ENCODE measurements around the gene TNN.
A peak's percentile ranks its signal among the peaks of the same experiment; 100 is the strongest.

TNN gene

DNA sequence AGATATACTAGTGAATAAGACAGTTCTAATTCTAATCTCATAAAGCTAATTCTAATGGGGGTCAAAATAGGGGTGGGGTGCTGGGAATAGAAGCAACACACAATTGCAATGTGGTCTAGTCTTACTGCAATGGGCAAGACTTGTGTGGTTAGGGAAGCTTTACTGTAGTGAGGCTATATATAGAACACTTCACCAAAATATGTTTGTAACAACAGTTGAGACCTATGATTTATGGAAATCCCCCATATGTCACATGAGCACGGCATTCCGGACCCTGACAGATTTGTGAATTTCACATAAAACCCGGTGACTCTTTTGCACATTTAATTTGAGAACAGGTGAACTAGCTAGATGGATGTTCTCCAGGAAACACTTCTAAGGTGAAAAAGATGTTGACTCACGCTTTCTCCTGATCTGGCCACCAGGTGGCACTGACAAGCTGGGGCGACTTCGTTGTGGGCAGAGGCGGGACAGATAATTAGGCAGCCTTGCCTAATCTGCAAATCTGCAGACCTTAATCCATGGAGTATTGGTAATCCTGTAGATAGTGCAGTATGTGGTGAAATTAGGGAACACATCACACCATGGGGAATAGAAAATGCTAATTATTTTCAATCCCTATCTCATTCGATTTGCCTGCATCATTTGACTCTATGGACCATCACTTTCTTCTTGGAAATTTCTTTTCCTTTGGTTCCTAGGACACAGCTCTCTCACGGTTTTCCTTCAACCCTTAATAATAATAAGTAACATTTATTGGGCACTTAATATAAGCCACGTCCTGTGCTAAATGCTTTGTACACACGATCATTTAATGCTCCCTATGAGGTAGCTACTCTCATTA, 87.2 kb downstream of the TNN start:
- Histone ChIP-seq H2BK120ac (ENCODE audit: low read depth, low read length) (no peak overlapping the region), H3K4me2 (ENCODE audit: low read length, poor library complexity, severe bottlenecking) (no peak overlapping the region), H3K79me1 (replicated peaks; ENCODE audit: low read length, poor library complexity, severe bottlenecking) (no peaks in the 10 kb centered on the region), H3K14ac (ENCODE audit: low read length in 2 of 2) (no peak overlapping the region), H2AFZ (ENCODE audit: low read depth, low read length) (no peak overlapping the region), H2AK5ac (ENCODE audit: low read length, severe bottlenecking) (no peak overlapping the region), H3K4me1 (ENCODE audit: control insufficient read depth, insufficient read depth, low read depth, low read length) (no peaks in the 10 kb centered on the region), H4K8ac (ENCODE audit: low read length) (no peak overlapping the region), H4K91ac (ENCODE audit: low read length) (no peak overlapping the region), H3K9ac (ENCODE audit: low read length) (no peak overlapping the region), H3K27ac (ENCODE audit: low read length, poor library complexity, severe bottlenecking) (no peak overlapping the region), H3K4ac (ENCODE audit: low read depth in 1 of 2, low read length in 2 of 2) (no peak overlapping the region), H3K27me3 (ENCODE audit: control insufficient read depth in 1 of 2, insufficient read depth in 1 of 2, low read length in 2 of 2) (peaks cover 18 to 22% of the 10 kb centered on the region in 2 experiments), H3K9me3 (ENCODE audit: control insufficient read depth, low read length) (no peaks in the 10 kb centered on the region), H3K36me3 (ENCODE audit: control insufficient read depth in 1 of 2, insufficient read depth in 2 of 2, low read depth in 1 of 2, low read length in 2 of 2) (no peaks in the 10 kb centered on the region), H3K4me3 (ENCODE audit: insufficient read depth in 1 of 2, low read depth in 1 of 2, low read length in 2 of 2) (no peak overlapping the region), H2BK5ac (ENCODE audit: low read depth, low read length, poor library complexity, severe bottlenecking) (no peak overlapping the region), H3K23ac (ENCODE audit: low read length in 2 of 2) (no peak overlapping the region), H2BK15ac (ENCODE audit: low read depth, poor library complexity, severe bottlenecking) (no peak overlapping the region), H2BK12ac (ENCODE audit: low read length in 2 of 2) (no peak overlapping the region), H3K18ac (ENCODE audit: low read depth in 1 of 2, low read length in 2 of 2) (no peak overlapping the region)
- WGBS, result 31% methylated on average over 11 of the region's 11 CpGs
- DNase-seq, result peak; percentile 47

DNA sequence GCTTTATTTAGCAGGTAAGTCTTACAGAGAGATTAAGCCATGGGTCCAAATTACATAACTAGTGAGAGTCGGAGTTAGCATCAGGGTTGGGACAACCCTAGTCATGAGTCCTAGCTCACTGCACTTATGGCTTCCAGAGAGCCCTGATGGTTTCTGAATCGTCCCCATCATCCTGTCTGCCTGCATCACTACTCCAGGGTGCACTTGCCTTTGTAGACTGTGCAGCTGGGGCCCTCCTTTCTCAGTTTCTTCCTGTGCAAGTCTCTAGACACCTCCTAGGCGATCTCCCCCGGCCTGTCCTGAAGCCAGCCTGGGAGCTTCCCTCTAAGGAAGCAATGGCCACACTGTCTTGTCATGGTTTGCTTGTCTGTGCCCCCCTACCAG, 87.8 kb downstream of the TNN start:
- H3K27ac ChIP-seq (ENCODE audit: low read length, poor library complexity, severe bottlenecking), result no peak overlapping the region
- H2AK5ac ChIP-seq (ENCODE audit: low read length, severe bottlenecking), result no peak overlapping the region
- H4K91ac ChIP-seq (ENCODE audit: low read length), result no peak overlapping the region
- H3K4me2 ChIP-seq (ENCODE audit: low read length, poor library complexity, severe bottlenecking), result no peak overlapping the region
- no peak overlapping the region for H2BK5ac ChIP-seq (ENCODE audit: low read depth, low read length, poor library complexity, severe bottlenecking)
- H3K9me3 ChIP-seq (ENCODE audit: control insufficient read depth, low read length), result no peaks in the 10 kb centered on the region
- no peak for DNase-seq
- H3K14ac ChIP-seq (ENCODE audit: low read length in 2 of 2), result no peak overlapping the region
- H3K4ac ChIP-seq (ENCODE audit: low read depth in 1 of 2, low read length in 2 of 2), result no peak overlapping the region
- no peak overlapping the region for H4K8ac ChIP-seq (ENCODE audit: low read length)
- H3K36me3 ChIP-seq (ENCODE audit: control insufficient read depth in 1 of 2, insufficient read depth in 2 of 2, low read depth in 1 of 2, low read length in 2 of 2), result no peaks in the 10 kb centered on the region
- H2AFZ ChIP-seq (ENCODE audit: low read depth, low read length), result no peak overlapping the region
- H3K27me3 ChIP-seq (ENCODE audit: control insufficient read depth in 1 of 2, insufficient read depth in 1 of 2, low read length in 2 of 2), result peaks cover 12 to 22% of the 10 kb centered on the region in 2 experiments
- no peak overlapping the region for H3K9ac ChIP-seq (ENCODE audit: low read length)
- H3K23ac ChIP-seq (ENCODE audit: low read length in 2 of 2), result no peak overlapping the region
- H3K79me1 ChIP-seq (replicated peaks; ENCODE audit: low read length, poor library complexity, severe bottlenecking), result no peaks in the 10 kb centered on the region
- no peak overlapping the region for H2BK120ac ChIP-seq (ENCODE audit: low read depth, low read length)
- H3K4me3 ChIP-seq (ENCODE audit: insufficient read depth in 1 of 2, low read depth in 1 of 2, low read length in 2 of 2), result no peak overlapping the region
- no peak overlapping the region for H2BK12ac ChIP-seq (ENCODE audit: low read length in 2 of 2)
- 83% methylated on average over 4 of the region's 4 CpGs for WGBS
- no peak overlapping the region for H3K18ac ChIP-seq (ENCODE audit: low read depth in 1 of 2, low read length in 2 of 2)
- H2BK15ac ChIP-seq (ENCODE audit: low read depth, poor library complexity, severe bottlenecking), result no peak overlapping the region
- no peaks in the 10 kb centered on the region for H3K4me1 ChIP-seq (ENCODE audit: control insufficient read depth, insufficient read depth, low read depth, low read length)

DNA sequence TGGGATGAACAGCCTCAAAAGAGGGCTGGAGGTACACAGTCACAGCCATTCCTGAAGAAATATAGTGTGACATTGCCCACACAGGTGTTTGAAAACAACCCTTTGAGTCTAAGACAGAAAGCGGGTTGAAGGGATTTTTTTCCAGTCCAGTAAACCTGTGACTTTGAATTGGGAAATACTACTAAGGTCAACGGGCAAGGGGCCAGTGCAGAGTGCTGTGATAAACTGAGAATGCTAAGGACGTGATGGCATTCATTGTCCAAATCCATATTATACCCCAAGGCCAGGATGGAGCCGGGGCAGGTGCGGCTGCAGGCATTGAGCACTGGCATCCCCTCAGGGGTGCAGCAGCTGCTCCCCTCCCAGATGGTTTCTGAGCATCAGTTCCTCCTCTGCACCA, 88.3 kb downstream of the TNN start:
- no peak overlapping the region for H3K23ac ChIP-seq (ENCODE audit: low read length in 2 of 2)
- H4K8ac ChIP-seq (ENCODE audit: low read length), result no peak overlapping the region
- H2BK12ac ChIP-seq (ENCODE audit: low read length in 2 of 2), result no peak overlapping the region
- no peak overlapping the region for H3K4me3 ChIP-seq (ENCODE audit: insufficient read depth in 1 of 2, low read depth in 1 of 2, low read length in 2 of 2)
- H3K9ac ChIP-seq (ENCODE audit: low read length), result no peak overlapping the region
- H3K79me1 ChIP-seq (replicated peaks; ENCODE audit: low read length, poor library complexity, severe bottlenecking), result no peaks in the 10 kb centered on the region
- H2AK5ac ChIP-seq (ENCODE audit: low read length, severe bottlenecking), result no peak overlapping the region
- no peak overlapping the region for H3K4ac ChIP-seq (ENCODE audit: low read depth in 1 of 2, low read length in 2 of 2)
- no peak overlapping the region for H2AFZ ChIP-seq (ENCODE audit: low read depth, low read length)
- no peak overlapping the region for H2BK15ac ChIP-seq (ENCODE audit: low read depth, poor library complexity, severe bottlenecking)
- 79% methylated on average over 5 of the region's 5 CpGs for WGBS
- no peak overlapping the region for H4K91ac ChIP-seq (ENCODE audit: low read length)
- H3K9me3 ChIP-seq (ENCODE audit: control insufficient read depth, low read length), result no peaks in the 10 kb centered on the region
- H3K36me3 ChIP-seq (ENCODE audit: control insufficient read depth in 1 of 2, insufficient read depth in 2 of 2, low read depth in 1 of 2, low read length in 2 of 2), result no peaks in the 10 kb centered on the region
- no peak overlapping the region for H2BK120ac ChIP-seq (ENCODE audit: low read depth, low read length)
- H3K14ac ChIP-seq (ENCODE audit: low read length in 2 of 2), result no peak overlapping the region
- no peak for DNase-seq
- no peaks in the 10 kb centered on the region for H3K4me1 ChIP-seq (ENCODE audit: control insufficient read depth, insufficient read depth, low read depth, low read length)
- H3K27me3 ChIP-seq (ENCODE audit: control insufficient read depth in 1 of 2, insufficient read depth in 1 of 2, low read length in 2 of 2), result peaks cover 7 to 22% of the 10 kb centered on the region in 2 experiments
- H3K27ac ChIP-seq (ENCODE audit: low read length, poor library complexity, severe bottlenecking), result no peak overlapping the region
- no peak overlapping the region for H3K18ac ChIP-seq (ENCODE audit: low read depth in 1 of 2, low read length in 2 of 2)
- H2BK5ac ChIP-seq (ENCODE audit: low read depth, low read length, poor library complexity, severe bottlenecking), result no peak overlapping the region
- H3K4me2 ChIP-seq (ENCODE audit: low read length, poor library complexity, severe bottlenecking), result no peak overlapping the region

DNA sequence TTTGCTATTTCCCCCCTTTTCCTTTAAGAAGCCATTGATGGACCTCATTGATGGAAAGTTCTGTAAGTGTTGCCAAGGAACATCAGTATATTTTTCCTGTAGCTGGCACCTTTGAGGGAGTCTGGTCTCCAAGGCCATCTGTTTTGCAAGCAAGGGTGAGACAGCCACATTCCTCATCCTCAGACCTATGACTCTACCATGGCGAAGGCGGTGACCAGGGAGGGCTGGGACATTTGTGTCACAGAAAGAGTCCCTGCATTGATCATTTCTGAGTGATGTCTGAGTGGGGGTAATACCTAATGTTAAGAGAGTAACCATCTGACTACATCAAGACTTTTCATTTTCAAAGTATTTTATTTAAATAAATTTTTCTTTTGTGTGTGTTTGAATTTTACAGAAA, 89.6 kb downstream of the TNN start:
- Histone ChIP-seq H2BK120ac (ENCODE audit: low read depth, low read length) (no peak overlapping the region), H3K4me3 (ENCODE audit: insufficient read depth in 1 of 2, low read depth in 1 of 2, low read length in 2 of 2) (no peak overlapping the region), H3K27ac (ENCODE audit: low read length, poor library complexity, severe bottlenecking) (no peak overlapping the region), H4K8ac (ENCODE audit: low read length) (no peak overlapping the region), H3K36me3 (ENCODE audit: control insufficient read depth in 1 of 2, insufficient read depth in 2 of 2, low read depth in 1 of 2, low read length in 2 of 2) (no peaks in the 10 kb centered on the region), H4K91ac (ENCODE audit: low read length) (no peak overlapping the region), H3K4me2 (ENCODE audit: low read length, poor library complexity, severe bottlenecking) (no peak overlapping the region), H3K23ac (ENCODE audit: low read length in 2 of 2) (no peak overlapping the region), H3K14ac (ENCODE audit: low read length in 2 of 2) (no peak overlapping the region), H3K9ac (ENCODE audit: low read length) (no peak overlapping the region), H3K9me3 (ENCODE audit: control insufficient read depth, low read length) (no peaks in the 10 kb centered on the region), H3K4me1 (ENCODE audit: control insufficient read depth, insufficient read depth, low read depth, low read length) (no peaks in the 10 kb centered on the region), H3K27me3 (ENCODE audit: control insufficient read depth in 1 of 2, insufficient read depth in 1 of 2, low read length in 2 of 2) (peaks cover 4 to 21% of the 10 kb centered on the region in 2 experiments), H3K79me1 (replicated peaks; ENCODE audit: low read length, poor library complexity, severe bottlenecking) (no peaks in the 10 kb centered on the region), H3K4ac (ENCODE audit: low read depth in 1 of 2, low read length in 2 of 2) (no peak overlapping the region), H3K18ac (ENCODE audit: low read depth in 1 of 2, low read length in 2 of 2) (no peak overlapping the region), H2BK12ac (ENCODE audit: low read length in 2 of 2) (no peak overlapping the region), H2AK5ac (ENCODE audit: low read length, severe bottlenecking) (no peak overlapping the region), H2BK15ac (ENCODE audit: low read depth, poor library complexity, severe bottlenecking) (no peak overlapping the region), H2BK5ac (ENCODE audit: low read depth, low read length, poor library complexity, severe bottlenecking) (no peak overlapping the region), H2AFZ (ENCODE audit: low read depth, low read length) (no peak overlapping the region)
- no CpG with 5 or more reads among the region's 2 CpGs for WGBS
- DNase-seq, result no peak
